SJCRH30 (cell line): ENCODE data around the gene DNAJC17. TPM values are rescaled to one million over a fixed set of nuclear protein-coding genes. Genes with fewer than 3 reads are reported as not detected.
A peak's percentile ranks its signal among the peaks of the same experiment; 100 is the strongest.

Experiments used
- DNase-seq, 2 experiments: peaks; one replicate each; pipeline ENCODE4 v3.0.0-alpha.2; 2015 to 2020
- H3K27ac ChIP-seq: fragments of 250-450 bp; sonication (Bioruptor Pico); 2 replicates; pipeline ENCODE4 v1.5.1; 2020; ENCODE audit warnings: mild to moderate bottlenecking, moderate library complexity
- H3K27me3 ChIP-seq: fragments of 250-450 bp; sonication (Bioruptor Pico); 2 replicates; pipeline ENCODE4 v1.5.1; 2020; ENCODE audit warnings: mild to moderate bottlenecking, moderate library complexity
- H3K36me3 ChIP-seq: fragments of 250-450 bp; sonication (Bioruptor Pico); 2 replicates; pipeline ENCODE4 v1.5.1; 2020; ENCODE audit warnings: mild to moderate bottlenecking, moderate library complexity
- H3K4me1 ChIP-seq: fragments of 250-450 bp; sonication (Bioruptor Pico); 2 replicates; pipeline ENCODE4 v1.5.1; 2020; ENCODE audit warnings: mild to moderate bottlenecking, moderate library complexity
- H3K4me3 ChIP-seq: fragments of 250-450 bp; sonication (Bioruptor Pico); 2 replicates; pipeline ENCODE4 v1.5.1; 2020; ENCODE audit warnings: mild to moderate bottlenecking, moderate library complexity
- H3K9me3 ChIP-seq: fragments of 250-450 bp; sonication (Bioruptor Pico); replicated peaks from 2 replicates; pipeline ENCODE4 v1.5.1; 2020; ENCODE audit warnings: mild to moderate bottlenecking, moderate library complexity
- total RNA-seq: library from RNA; depleted of rRNA; stranded (reverse); fragments of >200 nt; shearing (Covaris generic); gene quantifications from 2 replicates; pipeline ENCODE4 v1.2.3, GENCODE V29; 2014

Gene DNAJC17
- total RNA-seq, 1 experiment from 2014 or later: 43.5 TPM

- Histone ChIP-seq H3K9me3 (no peaks in the 10 kb centered on the region), H3K27ac (peak overlapping the region; percentile 19; the same call in 1 of the 2 replicates), H3K4me1 (peaks cover 22% of the 10 kb centered on the region), H3K27me3 (no peaks in the 10 kb centered on the region), H3K4me3 (no peak overlapping the region), H3K36me3 (no peaks in the 10 kb centered on the region; the same call in none of the 2 replicates)
- DNase-seq: peak; percentile 88 to 93
Observed at GRCh38 chr15:40789119-40789518, 18.2 kb downstream of the DNAJC17 start.

- Histone ChIP-seq H3K27ac (no peak overlapping the region), H3K4me1 (peaks cover 22% of the 10 kb centered on the region), H3K27me3 (no peaks in the 10 kb centered on the region), H3K4me3 (no peak overlapping the region), H3K36me3 (no peaks in the 10 kb centered on the region; the same call in none of the 2 replicates), H3K9me3 (no peaks in the 10 kb centered on the region)
- DNase-seq: no peak
Observed at GRCh38 chr15:40787991-40788390, 19.3 kb downstream of the DNAJC17 start.

GRCh38 chr15:40787344-40787841 lies 19.9 kb downstream of the DNAJC17 start:
- peak in 1 of 2 experiments; percentile 58 for DNase-seq
- Histone ChIP-seq H3K4me1 (peaks cover 22% of the 10 kb centered on the region), H3K27ac (no peak overlapping the region), H3K27me3 (no peaks in the 10 kb centered on the region), H3K36me3 (no peaks in the 10 kb centered on the region; the same call in none of the 2 replicates), H3K4me3 (no peak overlapping the region), H3K9me3 (no peaks in the 10 kb centered on the region)

GRCh38 chr15:40785814-40786213 lies 21.5 kb downstream of the DNAJC17 start:
- no peaks in the 10 kb centered on the region for H3K9me3 ChIP-seq
- H3K36me3 ChIP-seq: no peaks in the 10 kb centered on the region; the same call in none of the 2 replicates
- H3K27me3 ChIP-seq: no peaks in the 10 kb centered on the region
- H3K27ac ChIP-seq: no peak overlapping the region
- H3K4me3 ChIP-seq: no peak overlapping the region
- H3K4me1 ChIP-seq: peaks cover 22% of the 10 kb centered on the region
- no peak for DNase-seq

GRCh38 chr15:40785164-40785563 lies 22.1 kb downstream of the DNAJC17 start:
- Histone ChIP-seq H3K36me3 (no peaks in the 10 kb centered on the region; the same call in none of the 2 replicates), H3K27me3 (no peaks in the 10 kb centered on the region), H3K27ac (no peak overlapping the region), H3K9me3 (no peaks in the 10 kb centered on the region), H3K4me3 (no peak overlapping the region), H3K4me1 (peaks cover 22% of the 10 kb centered on the region)
- no peak for DNase-seq

- peak; percentile 49 to 70 for DNase-seq
- Histone ChIP-seq H3K9me3 (no peaks in the 10 kb centered on the region), H3K4me3 (no peak overlapping the region), H3K4me1 (peaks cover 7% of the 10 kb centered on the region), H3K27ac (no peak overlapping the region), H3K36me3 (peaks cover 4% of the 10 kb centered on the region), H3K27me3 (no peaks in the 10 kb centered on the region)
Observed at GRCh38 chr15:40782609-40783227, 24.6 kb downstream of the DNAJC17 start.

GRCh38 chr15:40776537-40777141 lies 30.6 kb downstream of the DNAJC17 start:
- Histone ChIP-seq H3K27ac (no peak overlapping the region), H3K4me3 (no peak overlapping the region), H3K4me1 (no peaks in the 10 kb centered on the region), H3K9me3 (no peaks in the 10 kb centered on the region), H3K27me3 (no peaks in the 10 kb centered on the region), H3K36me3 (peaks cover 9% of the 10 kb centered on the region)
- no peak for DNase-seq

GRCh38 chr15:40775740-40776536 lies 31.3 kb downstream of the DNAJC17 start:
- Histone ChIP-seq H3K4me1 (peaks cover 2% of the 10 kb centered on the region; the same call in 1 of the 2 replicates), H3K27ac (no peak overlapping the region), H3K9me3 (no peaks in the 10 kb centered on the region), H3K4me3 (no peak overlapping the region), H3K27me3 (no peaks in the 10 kb centered on the region), H3K36me3 (peaks cover 9% of the 10 kb centered on the region)
- no peak for DNase-seq

- Histone ChIP-seq H3K4me3 (no peak overlapping the region), H3K4me1 (peaks cover 12% of the 10 kb centered on the region), H3K27me3 (no peaks in the 10 kb centered on the region), H3K27ac (no peak overlapping the region), H3K36me3 (peaks cover 9% of the 10 kb centered on the region), H3K9me3 (no peaks in the 10 kb centered on the region)
- no peak for DNase-seq
Observed at GRCh38 chr15:40775007-40775406, 32.3 kb downstream of the DNAJC17 start.

GRCh38 chr15:40773902-40774301 lies 33.4 kb downstream of the DNAJC17 start:
- Histone ChIP-seq H3K36me3 (peaks cover 7% of the 10 kb centered on the region), H3K9me3 (no peaks in the 10 kb centered on the region), H3K27ac (no peak overlapping the region), H3K4me1 (peaks cover 23% of the 10 kb centered on the region), H3K27me3 (no peaks in the 10 kb centered on the region), H3K4me3 (no peak overlapping the region)
- no peak for DNase-seq

- Histone ChIP-seq H3K9me3 (no peaks in the 10 kb centered on the region), H3K4me1 (peaks cover 27% of the 10 kb centered on the region), H3K27me3 (no peaks in the 10 kb centered on the region), H3K27ac (no peak overlapping the region), H3K36me3 (peaks cover 5% of the 10 kb centered on the region), H3K4me3 (no peak overlapping the region)
- DNase-seq: no peak
Observed at GRCh38 chr15:40773496-40773895, 33.8 kb downstream of the DNAJC17 start.

- Histone ChIP-seq H3K27me3 (no peaks in the 10 kb centered on the region), H3K36me3 (peaks cover 5% of the 10 kb centered on the region; the same call in 1 of the 2 replicates), H3K4me3 (no peak overlapping the region), H3K4me1 (peaks cover 32% of the 10 kb centered on the region), H3K9me3 (no peaks in the 10 kb centered on the region), H3K27ac (no peak overlapping the region)
- no peak for DNase-seq
Observed at GRCh38 chr15:40772014-40772413, 35.3 kb downstream of the DNAJC17 start.

GRCh38 chr15:40771242-40771641 lies 36.0 kb downstream of the DNAJC17 start:
- Histone ChIP-seq H3K36me3 (peaks cover 5% of the 10 kb centered on the region; the same call in 1 of the 2 replicates), H3K9me3 (no peaks in the 10 kb centered on the region), H3K4me1 (peaks cover 32% of the 10 kb centered on the region), H3K4me3 (no peak overlapping the region), H3K27ac (no peak overlapping the region), H3K27me3 (no peaks in the 10 kb centered on the region)
- no peak for DNase-seq

GRCh38 chr15:40770147-40770721 lies 37.0 kb downstream of the DNAJC17 start:
- Histone ChIP-seq H3K36me3 (peaks cover 3% of the 10 kb centered on the region; the same call in 1 of the 2 replicates), H3K27ac (peak overlapping the region; percentile 43), H3K4me1 (peaks cover 36% of the 10 kb centered on the region), H3K27me3 (no peaks in the 10 kb centered on the region), H3K4me3 (no peak overlapping the region), H3K9me3 (no peaks in the 10 kb centered on the region)
- DNase-seq: peak; percentile 85 to 86
